ENCODE data around the gene MRGPRD. TPM values are rescaled to one million over a fixed set of nuclear protein-coding genes. Genes with fewer than 3 reads are reported as not detected.
"Not testable (repeated sequence)": the region's sequence is repeated elsewhere in the genome, so short reads cannot be mapped to it uniquely, and the experiment has no call there.

MRGPRD gene
- total RNA-seq, 2 experiments from 2014 or later, result not detected

DNA sequence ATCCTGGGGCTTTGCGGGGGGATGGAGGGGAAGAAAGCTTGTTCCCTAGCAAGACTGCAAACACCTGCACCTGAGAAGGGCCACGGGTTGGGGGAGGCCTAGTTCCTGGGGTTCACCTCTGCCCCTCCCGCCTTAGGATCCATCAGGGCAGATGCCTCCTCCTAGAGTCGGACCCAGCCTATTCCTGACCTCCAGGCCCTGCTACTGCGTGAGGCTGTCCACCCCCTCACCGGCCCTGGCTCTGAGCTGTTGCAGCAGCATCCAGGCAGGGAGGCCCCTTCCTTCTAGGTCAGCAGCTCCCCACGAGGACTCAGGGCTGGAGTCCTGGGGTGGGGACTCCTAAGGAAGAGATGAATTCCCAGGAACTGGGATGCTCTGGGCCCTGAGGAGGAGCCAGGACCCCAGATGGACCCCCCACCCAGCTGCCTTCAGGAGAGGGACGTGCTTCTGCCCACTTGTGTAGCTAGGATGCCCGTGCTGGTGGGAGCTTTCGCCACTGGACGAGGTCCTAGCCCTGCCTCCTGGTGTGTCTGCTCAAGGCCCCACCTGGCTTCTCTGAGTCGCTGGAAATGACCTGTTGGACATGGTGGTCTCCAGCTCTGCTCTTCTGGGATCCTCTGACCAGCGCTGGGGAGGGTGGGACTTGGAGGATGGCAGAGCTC lies 21.9 kb upstream of the MRGPRD start:
- DNase-seq, result no peak
- no peak overlapping the region for H3K27ac Mint-ChIP-seq
- no peak overlapping the region for H3K4me3 Mint-ChIP-seq
- H3K4me1 Mint-ChIP-seq, result no peaks in the 10 kb centered on the region
- ChIA-PET CTCF (interaction anchor here (1.4 kb wide), 1 partner anchor 88 kb away, joined by 4 read pairs; no protein-coding TSS in a partner anchor), POLR2A (no interaction called here)
- no peaks in the 10 kb centered on the region for H3K36me3 Mint-ChIP-seq (ENCODE audit: low read depth)
- H3K9me3 Mint-ChIP-seq, result no peaks in the 10 kb centered on the region
- peaks cover 9% of the 10 kb centered on the region for H3K27me3 Mint-ChIP-seq

DNA sequence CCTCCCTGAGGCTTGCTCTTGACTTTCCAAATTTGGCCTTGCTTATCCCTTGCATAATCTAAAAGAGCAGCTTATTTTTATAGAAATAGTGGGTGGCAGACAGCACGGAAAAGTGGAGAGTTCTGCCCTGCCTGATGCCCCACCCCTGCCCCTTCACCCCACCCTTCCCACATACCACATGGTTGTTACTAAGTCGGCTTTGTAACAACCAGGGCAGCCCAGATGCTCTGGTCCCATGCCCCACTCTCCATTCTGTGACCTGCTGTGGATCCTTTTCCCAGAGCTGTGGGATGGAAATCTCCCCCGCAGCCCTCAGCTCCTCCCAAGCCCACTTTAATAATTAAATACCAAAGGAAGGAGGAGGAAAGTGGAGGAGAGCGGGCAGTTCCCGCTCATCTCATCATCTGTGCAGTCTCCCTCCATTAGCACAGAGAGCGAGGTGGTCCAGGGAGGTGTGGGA lies 21.4 kb upstream of the MRGPRD start:
- H3K4me1 Mint-ChIP-seq, result no peaks in the 10 kb centered on the region
- POLR2A ChIA-PET, result no interaction called here
- no peaks in the 10 kb centered on the region for H3K36me3 Mint-ChIP-seq (ENCODE audit: low read depth)
- H3K27ac Mint-ChIP-seq, result no peak overlapping the region
- CTCF ChIA-PET, result interaction anchor here (1.4 kb wide), 1 partner anchor 89 kb away, joined by 4 read pairs; no protein-coding TSS in a partner anchor
- no peak for DNase-seq
- peaks cover 7% of the 10 kb centered on the region for H3K27me3 Mint-ChIP-seq
- no peaks in the 10 kb centered on the region for H3K9me3 Mint-ChIP-seq
- no peak overlapping the region for H3K4me3 Mint-ChIP-seq

DNA sequence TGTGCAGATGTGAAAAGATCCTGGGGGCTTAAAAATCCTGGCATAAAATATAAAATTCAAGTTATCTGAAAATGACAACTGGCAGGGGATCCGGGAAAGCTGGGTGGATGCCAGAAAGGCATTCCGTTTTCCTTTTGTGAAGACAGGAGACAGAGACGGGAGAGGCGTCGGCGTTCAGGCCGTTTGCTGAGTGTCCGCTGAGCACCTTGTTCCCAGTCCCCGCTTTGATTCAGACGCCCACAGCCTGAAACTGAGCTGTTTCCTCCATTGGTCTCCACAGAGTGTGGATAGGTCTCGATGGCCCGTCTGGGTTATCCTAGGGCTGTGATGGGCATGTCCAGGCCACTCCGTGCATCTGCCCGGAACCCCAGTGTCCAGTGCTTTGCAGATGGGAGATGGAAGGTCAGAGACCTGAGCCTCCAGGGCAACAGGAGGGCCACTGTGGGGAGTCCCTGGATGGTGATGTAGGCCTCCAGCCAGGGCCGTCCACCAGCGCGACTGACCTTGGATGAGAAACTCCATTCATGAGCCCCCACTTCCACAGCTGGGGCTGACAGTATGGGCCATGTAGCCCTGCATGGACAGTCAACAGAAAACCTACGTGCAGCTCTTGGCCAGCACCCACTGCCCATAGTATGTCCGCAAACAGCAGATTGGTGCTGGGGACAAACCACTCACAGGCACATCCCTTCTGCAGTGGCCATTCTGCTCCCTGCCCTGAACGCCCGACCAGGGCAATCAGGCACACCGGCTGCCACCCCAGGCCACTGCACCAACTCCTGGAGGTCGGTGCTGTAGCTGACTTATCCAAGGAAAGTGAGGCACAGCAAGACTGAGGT lies 20.7 kb upstream of the MRGPRD start:
- CTCF ChIA-PET, result no interaction called here
- Mint-ChIP-seq H3K4me3 (no peak overlapping the region), H3K27ac (no peak overlapping the region), H3K27me3 (peaks cover 7% of the 10 kb centered on the region), H3K9me3 (no peaks in the 10 kb centered on the region), H3K36me3 (ENCODE audit: low read depth) (no peaks in the 10 kb centered on the region), H3K4me1 (no peaks in the 10 kb centered on the region)
- POLR2A ChIA-PET, result no interaction called here
- DNase-seq, result no peak

DNA sequence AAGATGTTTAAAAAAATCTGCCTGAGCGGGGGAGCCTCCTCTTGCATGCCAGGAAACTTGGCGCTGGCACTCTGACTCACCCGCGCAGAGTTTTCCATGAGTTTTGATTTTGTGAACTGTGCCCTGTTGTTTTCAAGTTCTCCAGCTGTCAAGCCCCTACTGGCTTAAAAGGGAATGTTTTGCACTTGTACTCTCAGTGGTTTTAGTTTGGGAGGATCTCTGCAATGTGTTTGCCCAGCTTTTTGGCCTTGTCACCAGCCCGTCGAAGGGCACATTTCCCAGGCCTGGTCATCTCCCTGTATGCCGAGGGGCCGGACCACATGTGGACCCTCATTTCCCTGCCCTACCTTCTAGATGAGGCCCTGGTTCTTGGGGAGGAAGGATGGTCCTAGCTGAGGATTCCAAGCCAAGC lies 20.1 kb upstream of the MRGPRD start:
- H3K36me3 Mint-ChIP-seq (ENCODE audit: low read depth), result no peaks in the 10 kb centered on the region
- no peaks in the 10 kb centered on the region for H3K4me1 Mint-ChIP-seq
- H3K4me3 Mint-ChIP-seq, result no peak overlapping the region
- CTCF ChIA-PET, result no interaction called here
- no peak overlapping the region for H3K27ac Mint-ChIP-seq
- POLR2A ChIA-PET, result no interaction called here
- H3K9me3 Mint-ChIP-seq, result no peaks in the 10 kb centered on the region
- DNase-seq, result no peak
- peaks cover 7% of the 10 kb centered on the region for H3K27me3 Mint-ChIP-seq

DNA sequence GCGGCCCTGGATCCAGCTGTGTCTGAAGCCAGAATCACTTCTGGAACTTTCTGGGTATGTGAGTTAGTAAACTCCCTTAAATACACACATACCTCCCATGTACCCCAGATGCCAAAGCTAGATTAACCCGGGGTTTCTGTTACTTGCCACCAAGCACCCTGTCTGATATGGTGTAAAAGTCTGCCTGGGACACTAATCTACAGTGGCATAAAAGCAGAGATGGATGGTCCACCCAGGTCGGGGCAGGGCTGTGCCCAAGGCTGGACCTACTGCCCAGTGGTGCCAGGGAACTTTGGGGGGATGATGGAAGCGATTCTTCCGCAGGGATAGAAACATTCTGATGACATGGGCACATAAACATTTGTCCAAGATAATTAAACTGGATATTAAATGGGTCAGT lies 19.6 kb upstream of the MRGPRD start:
- Mint-ChIP-seq H3K36me3 (ENCODE audit: low read depth) (no peaks in the 10 kb centered on the region), H3K4me1 (no peaks in the 10 kb centered on the region), H3K9me3 (no peaks in the 10 kb centered on the region), H3K27ac (no peak overlapping the region), H3K27me3 (peaks cover 7% of the 10 kb centered on the region), H3K4me3 (no peak overlapping the region)
- ChIA-PET CTCF (no interaction called here), POLR2A (no interaction called here)
- no peak for DNase-seq

DNA sequence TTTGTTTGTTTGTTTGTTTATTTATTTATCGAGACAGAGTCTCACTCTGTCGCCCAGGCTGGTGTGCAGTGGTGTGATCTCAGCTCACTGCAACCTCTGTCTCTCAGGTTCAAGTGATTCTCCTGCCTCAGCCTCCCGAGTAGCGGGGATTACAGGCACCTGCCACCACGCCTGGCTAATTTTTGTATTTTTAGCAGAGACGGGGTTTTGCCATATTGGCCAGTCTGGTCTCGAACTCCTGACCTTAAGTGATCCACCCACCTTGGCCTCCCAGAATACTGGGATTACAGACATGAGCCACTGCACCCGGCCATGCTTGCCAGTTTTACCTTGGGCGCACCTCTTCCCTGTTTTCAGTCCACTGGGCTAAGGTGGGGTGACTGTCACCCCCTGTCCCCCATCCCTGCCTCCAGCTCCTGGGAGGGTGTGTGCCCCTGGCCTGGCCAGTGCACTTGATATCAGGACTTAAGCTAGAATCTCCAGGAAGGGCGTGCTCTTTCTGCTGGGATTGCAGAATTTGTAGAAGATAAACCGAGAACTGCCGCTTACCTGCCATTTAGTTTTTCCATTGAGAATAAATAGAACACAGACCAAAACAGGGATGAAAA lies 19.1 kb upstream of the MRGPRD start:
- H3K4me3 Mint-ChIP-seq; H3K4me1 Mint-ChIP-seq; H3K27me3 Mint-ChIP-seq; CTCF ChIA-PET; POLR2A ChIA-PET; H3K36me3 Mint-ChIP-seq (ENCODE audit: low read depth); DNase-seq; H3K9me3 Mint-ChIP-seq; H3K27ac Mint-ChIP-seq: not testable (repeated sequence)

DNA sequence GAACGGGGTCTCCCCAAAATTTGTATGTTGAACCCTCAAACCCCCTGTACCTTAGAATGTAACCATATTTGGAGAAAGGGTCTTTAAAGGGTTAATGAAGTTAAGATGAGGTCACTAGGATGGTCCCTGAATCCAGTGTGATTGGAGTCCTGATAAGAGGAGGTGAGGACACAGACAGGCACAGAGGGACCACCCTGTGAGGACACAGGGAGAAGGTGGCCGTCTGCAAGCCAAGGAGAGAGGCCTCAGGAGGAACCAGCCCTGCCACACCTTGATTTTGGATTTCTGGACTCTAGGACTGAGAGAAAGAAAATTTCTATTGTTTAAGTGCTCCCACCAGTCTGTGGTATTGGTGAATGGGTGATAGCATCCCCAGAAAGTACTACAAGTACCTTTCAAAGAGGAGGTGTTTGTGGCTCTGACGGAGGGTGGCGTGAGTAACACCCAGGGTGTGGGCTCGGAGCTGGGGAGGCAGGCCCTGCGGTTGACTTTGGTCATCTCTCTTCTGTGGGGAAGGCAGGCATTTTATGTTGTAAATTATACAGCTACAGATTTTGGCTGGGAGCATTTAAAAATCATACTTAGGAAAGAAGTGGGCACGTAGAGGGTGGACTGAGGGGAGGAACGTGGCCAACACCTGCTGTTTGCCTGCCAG lies 18.4 kb upstream of the MRGPRD start:
- Mint-ChIP-seq H3K27me3 (peaks cover 7% of the 10 kb centered on the region), H3K4me3 (no peak overlapping the region), H3K36me3 (ENCODE audit: low read depth) (no peaks in the 10 kb centered on the region), H3K9me3 (no peaks in the 10 kb centered on the region), H3K4me1 (no peaks in the 10 kb centered on the region), H3K27ac (no peak overlapping the region)
- CTCF ChIA-PET, result no interaction called here
- no peak for DNase-seq
- POLR2A ChIA-PET, result no interaction called here

DNA sequence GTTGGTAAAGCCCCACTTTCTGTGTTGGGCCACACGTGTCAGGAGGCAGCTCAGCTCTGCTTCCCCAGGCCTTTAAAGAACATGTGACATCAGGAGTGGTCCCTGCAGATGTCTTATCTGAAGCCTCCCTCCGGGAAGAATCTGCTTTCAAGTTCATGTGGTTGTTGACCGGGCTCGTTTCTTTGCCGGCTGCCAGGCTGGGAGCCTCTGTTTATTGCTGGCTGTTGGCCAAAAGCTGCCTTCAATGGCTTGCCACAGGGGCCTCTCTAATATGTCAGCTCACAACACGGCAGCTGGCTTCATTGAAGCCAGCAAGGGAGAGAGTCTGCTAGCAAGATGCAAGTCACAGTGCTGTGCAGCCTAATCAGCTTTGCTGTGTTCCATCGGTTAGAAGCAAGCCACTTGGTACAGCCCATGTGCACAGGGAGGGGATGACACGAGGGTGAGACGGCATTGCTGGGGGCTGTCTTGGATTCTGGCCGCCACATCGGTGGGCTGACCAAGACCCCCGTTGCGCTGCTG lies 17.7 kb upstream of the MRGPRD start:
- H3K9me3 Mint-ChIP-seq, result no peaks in the 10 kb centered on the region
- ChIA-PET CTCF (no interaction called here), POLR2A (no interaction called here)
- no peak overlapping the region for H3K27ac Mint-ChIP-seq
- H3K36me3 Mint-ChIP-seq (ENCODE audit: low read depth), result no peaks in the 10 kb centered on the region
- H3K4me1 Mint-ChIP-seq, result no peaks in the 10 kb centered on the region
- H3K4me3 Mint-ChIP-seq, result no peak overlapping the region
- peaks cover 7% of the 10 kb centered on the region for H3K27me3 Mint-ChIP-seq
- no peak for DNase-seq

DNA sequence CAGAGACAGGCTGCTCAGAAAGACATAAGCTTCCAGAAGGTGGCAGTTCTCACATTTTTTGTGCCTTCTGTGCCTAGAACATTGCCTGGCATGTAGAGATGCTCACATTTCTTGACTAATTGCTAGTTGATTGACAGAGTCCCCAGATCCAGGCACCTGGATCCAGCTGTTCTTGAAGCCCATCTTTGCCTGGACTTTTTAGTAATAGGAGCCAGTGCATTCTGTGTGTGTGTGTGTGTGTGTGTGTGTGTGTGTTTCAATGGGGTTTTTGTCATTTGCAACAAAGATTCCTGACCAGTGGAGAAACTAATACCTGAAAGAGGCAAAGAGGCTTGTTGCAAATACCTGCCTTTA lies 17.2 kb upstream of the MRGPRD start:
- Mint-ChIP-seq H3K27ac (no peak overlapping the region), H3K4me3 (no peak overlapping the region), H3K27me3 (peaks cover 7% of the 10 kb centered on the region), H3K4me1 (no peaks in the 10 kb centered on the region), H3K9me3 (no peaks in the 10 kb centered on the region), H3K36me3 (ENCODE audit: low read depth) (no peaks in the 10 kb centered on the region)
- CTCF ChIA-PET, result no interaction called here
- DNase-seq, result no peak
- POLR2A ChIA-PET, result no interaction called here

DNA sequence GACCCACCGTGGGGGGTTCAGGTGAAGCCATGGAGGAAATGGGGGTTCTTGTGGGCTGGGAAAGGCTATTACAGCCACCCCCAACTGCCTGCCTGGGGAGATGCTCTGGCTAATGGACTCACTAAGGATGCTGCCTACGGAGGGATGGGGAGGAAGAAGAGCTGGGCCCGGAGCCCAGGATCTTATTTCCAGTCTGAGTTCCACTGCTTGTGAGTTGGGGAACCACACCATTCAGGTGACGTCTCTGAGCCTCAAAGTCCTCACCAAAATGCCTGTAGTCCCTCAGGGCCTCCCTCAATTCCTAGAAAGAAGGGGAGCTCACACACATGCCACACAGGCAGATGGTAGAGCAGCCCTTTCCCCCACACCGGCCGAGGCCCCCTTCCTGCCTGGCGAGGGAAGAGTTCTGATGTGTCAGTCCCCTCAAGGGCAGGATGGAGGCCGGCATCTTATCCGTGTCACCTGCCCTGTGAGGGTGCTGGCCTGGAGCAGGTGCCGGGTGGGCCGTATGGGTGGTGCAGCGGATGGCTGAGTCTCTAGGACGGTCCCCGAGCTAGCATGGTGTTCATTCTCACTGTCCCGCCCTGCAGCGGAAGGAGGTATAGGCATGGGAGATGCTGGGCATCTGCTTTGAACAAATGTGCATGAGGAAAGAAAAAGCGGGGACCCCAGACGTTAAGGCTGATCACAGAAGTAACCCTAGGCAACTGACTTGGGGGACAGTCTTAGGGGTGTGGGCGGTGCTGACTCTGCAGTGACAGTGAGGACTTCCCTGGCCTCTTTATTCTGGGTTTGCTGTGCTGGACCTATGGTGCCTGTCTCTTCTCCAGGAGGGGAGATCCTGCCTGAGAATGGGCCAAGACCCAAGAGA lies 16.6 kb upstream of the MRGPRD start:
- ChIA-PET POLR2A (no interaction called here), CTCF (no interaction called here)
- no peak overlapping the region for H3K4me3 Mint-ChIP-seq
- peaks cover 7% of the 10 kb centered on the region for H3K27me3 Mint-ChIP-seq
- H3K36me3 Mint-ChIP-seq (ENCODE audit: low read depth), result no peaks in the 10 kb centered on the region
- H3K4me1 Mint-ChIP-seq, result no peaks in the 10 kb centered on the region
- no peaks in the 10 kb centered on the region for H3K9me3 Mint-ChIP-seq
- no peak for DNase-seq
- no peak overlapping the region for H3K27ac Mint-ChIP-seq

DNA sequence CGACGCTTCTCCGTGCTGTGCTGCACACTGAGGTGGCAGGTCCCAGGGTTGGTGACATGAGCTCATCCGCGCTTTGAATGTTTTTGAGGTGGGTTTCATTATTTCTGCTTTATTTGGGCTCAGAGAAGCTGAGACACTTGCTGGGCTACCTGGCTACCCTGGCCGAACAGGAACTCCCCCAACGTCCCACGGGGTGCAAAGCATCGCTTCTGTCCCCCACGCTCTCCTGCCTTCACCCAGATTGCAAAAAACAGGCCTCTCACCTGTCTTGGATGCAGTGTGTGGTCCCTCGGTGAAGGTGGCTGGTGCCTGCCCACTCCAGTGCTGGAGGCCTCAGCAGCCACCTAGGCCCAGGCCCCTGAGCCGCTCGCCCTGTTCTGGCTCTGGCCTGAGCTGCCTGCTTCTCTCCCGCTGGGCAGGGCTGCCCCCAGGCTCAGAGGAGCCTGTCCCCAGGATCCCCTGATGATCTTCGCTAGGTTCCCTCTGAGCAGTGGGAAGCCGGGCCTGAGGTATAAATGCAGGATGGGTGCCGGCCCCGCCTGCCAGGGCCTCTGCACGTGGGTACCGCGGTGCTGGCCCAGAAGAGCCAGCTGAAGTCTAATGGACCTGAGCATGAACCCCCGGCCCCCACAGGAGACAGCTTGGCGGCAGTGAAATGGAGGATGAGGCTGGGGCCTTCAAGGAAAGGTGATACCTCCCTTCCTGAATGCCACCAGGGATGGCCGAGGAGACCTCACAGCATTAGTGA lies 15.8 kb upstream of the MRGPRD start:
- CTCF ChIA-PET, result no interaction called here
- H3K36me3 Mint-ChIP-seq (ENCODE audit: low read depth), result no peaks in the 10 kb centered on the region
- H3K9me3 Mint-ChIP-seq, result no peaks in the 10 kb centered on the region
- POLR2A ChIA-PET, result no interaction called here
- no peaks in the 10 kb centered on the region for H3K4me1 Mint-ChIP-seq
- H3K27ac Mint-ChIP-seq, result no peak overlapping the region
- H3K27me3 Mint-ChIP-seq, result peaks cover 9% of the 10 kb centered on the region
- DNase-seq, result no peak
- no peak overlapping the region for H3K4me3 Mint-ChIP-seq

DNA sequence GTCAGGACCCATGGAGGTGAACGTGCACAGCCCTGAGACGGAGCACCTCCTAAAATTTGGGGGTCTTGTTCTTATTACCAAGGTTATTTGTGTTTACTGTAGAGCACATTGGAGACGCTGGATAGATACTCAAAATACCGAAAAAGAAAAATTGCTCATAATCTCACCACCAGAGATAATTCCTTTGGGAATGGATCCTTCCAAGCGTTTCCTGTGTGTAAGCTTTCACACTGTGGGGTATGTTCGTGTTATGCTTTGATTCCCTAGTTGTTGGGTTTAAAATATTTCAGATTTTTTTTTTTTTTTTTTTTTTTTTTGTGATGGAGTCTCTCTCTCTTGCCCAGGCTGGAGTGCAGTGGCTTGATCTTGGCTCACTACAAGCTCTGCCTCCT lies 14.1 kb upstream of the MRGPRD start:
- Mint-ChIP-seq H3K4me1 (peaks cover 5% of the 10 kb centered on the region), H3K36me3 (ENCODE audit: low read depth) (no peaks in the 10 kb centered on the region), H3K27ac (no peak overlapping the region), H3K27me3 (peaks cover 11% of the 10 kb centered on the region), H3K9me3 (no peaks in the 10 kb centered on the region), H3K4me3 (no peak overlapping the region)
- ChIA-PET CTCF (no interaction called here), POLR2A (no interaction called here)
- DNase-seq, result no peak
